GM18861 (cell line): ENCODE results near the gene ZNF146.
"Not testable (repeated sequence)": the region's sequence is repeated elsewhere in the genome, so short reads cannot be mapped to it uniquely, and the experiment has no call there.

Experiments used
- ATAC-seq: cut with Tn5 transposase; IDR thresholded peaks from one replicate; pipeline ENCODE4 v1.9.1; 2021; ENCODE audit not compliant: unreplicated experiment

ZNF146 gene

GRCh38 chr19:36214386-36215275 is at the start of gene ZNF146, which contains the start of gene ZNF565:
Gene ZNF146 (plus strand): TSS chr19:36215106. CDS start chr19:36236441, 21,335 bp downstream.
Gene ZNF565 (minus strand): TSS chr19:36214665. CDS start chr19:36201985, 12,680 bp downstream.
- ATAC-seq, result peak; percentile 80

- ATAC-seq, result no peak
These were observed 45.7 kb upstream of the ZNF146 start for GRCh38 chr19:36169084-36169760.

GRCh38 chr19:36172852-36173251 is 42.1 kb upstream of the ZNF146 start:
- no peak for ATAC-seq

- not testable (repeated sequence) for ATAC-seq
These were observed 41.1 kb upstream of the ZNF146 start for GRCh38 chr19:36173846-36174245.

GRCh38 chr19:36179077-36179476 is 35.8 kb upstream of the ZNF146 start:
- ATAC-seq, result not testable (repeated sequence)

- ATAC-seq, result no peak
These were observed 32.2 kb upstream of the ZNF146 start for GRCh38 chr19:36182612-36183244.

GRCh38 chr19:36183245-36183628 is 31.7 kb upstream of the ZNF146 start:
- ATAC-seq, result no peak

- ATAC-seq, result not testable (repeated sequence)
These were observed 28.2 kb upstream of the ZNF146 start for GRCh38 chr19:36186722-36187121.

- no peak for ATAC-seq
These were observed 18.7 kb upstream of the ZNF146 start for GRCh38 chr19:36196249-36196648.

GRCh38 chr19:36198119-36198518 is 16.8 kb upstream of the ZNF146 start:
- ATAC-seq, result no peak

- no peak for ATAC-seq
These were observed 13.2 kb upstream of the ZNF146 start for GRCh38 chr19:36201684-36202083.

- no peak for ATAC-seq
These were observed 11.6 kb upstream of the ZNF146 start for GRCh38 chr19:36203293-36203692.

- no peak for ATAC-seq
These were observed 7.2 kb upstream of the ZNF146 start for GRCh38 chr19:36207605-36208252.

- no peak for ATAC-seq
These were observed 5.5 kb upstream of the ZNF146 start for GRCh38 chr19:36209372-36209771.

- no peak for ATAC-seq
These were observed 4.4 kb upstream of the ZNF146 start for GRCh38 chr19:36210497-36210896.

- ATAC-seq, result no peak
These were observed 2.0 kb upstream of the ZNF146 start for GRCh38 chr19:36212895-36213294.

- ATAC-seq, result no peak
These were observed 594 bp downstream of the ZNF146 start for GRCh38 chr19:36215276-36216123.

GRCh38 chr19:36221474-36221873 is 6.6 kb downstream of the ZNF146 start:
- ATAC-seq, result no peak

- no peak for ATAC-seq
These were observed 7.6 kb downstream of the ZNF146 start for GRCh38 chr19:36222503-36222902.

- ATAC-seq, result no peak
These were observed 10.4 kb downstream of the ZNF146 start for GRCh38 chr19:36225219-36225892.
